Measurements from ENCODE around the gene NRM.

DNA sequence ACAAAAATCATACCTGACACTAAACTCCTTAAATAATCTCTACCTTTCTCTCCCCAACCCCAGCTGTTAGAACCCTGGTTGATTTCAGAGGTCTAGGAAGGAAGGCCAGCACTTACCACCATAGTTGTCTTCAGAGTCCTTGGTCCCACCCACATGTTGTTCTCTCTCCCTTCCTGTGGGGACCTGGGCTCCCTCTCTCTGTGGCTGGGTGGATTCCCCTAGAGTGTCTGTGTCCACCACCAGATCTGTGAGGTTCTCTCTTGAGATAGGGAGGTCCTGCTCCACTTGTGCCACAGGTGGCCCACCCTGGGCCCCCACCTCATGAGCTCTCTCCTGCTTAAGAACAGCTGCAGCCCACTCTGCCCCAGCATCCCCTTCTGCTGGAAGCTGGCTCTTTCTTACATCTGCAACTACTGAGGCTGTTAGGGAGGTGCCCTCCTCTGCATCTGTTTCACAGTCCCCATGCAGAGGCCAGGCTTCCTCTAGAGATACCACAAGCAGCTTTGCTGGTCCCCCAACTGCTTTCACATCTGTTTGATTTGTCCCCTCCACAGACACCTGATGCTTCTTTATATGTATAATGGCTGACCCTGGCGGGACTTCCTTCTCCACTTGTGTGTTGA lies 21.1 kb upstream of the NRM start:
- TF ChIP-seq TAF1 (CRISPR knock-in tag; IDR thresholded peaks at IDR 0.05) (no peak), NONO (IDR thresholded peaks at IDR 0.05) (no peak), NONO (CRISPR knock-in tag; conservative IDR thresholded peaks at IDR 0.05) (no peak), GLMP (CRISPR knock-in tag; IDR thresholded peaks at IDR 0.05; ENCODE audit: borderline replicate concordance) (no peak), ZFP91 (CRISPR knock-in tag; IDR thresholded peaks at IDR 0.05; ENCODE audit: borderline replicate concordance) (no peak), EP300 (IDR thresholded peaks at IDR 0.05; ENCODE audit: low read depth in 2 of 2, low read length in 2 of 2) (no peak), EP300 (CRISPR knock-in tag; IDR thresholded peaks at IDR 0.05; ENCODE audit: borderline replicate concordance) (no peak), ZBTB7A (CRISPR knock-in tag; IDR thresholded peaks at IDR 0.05) (no peak), MIXL1 (CRISPR knock-in tag; IDR thresholded peaks at IDR 0.05) (no peak), JUN (CRISPR knock-in tag; IDR thresholded peaks at IDR 0.05) (no peak), SUZ12 (IDR thresholded peaks at IDR 0.05; ENCODE audit: low read depth, low read length) (no peak), RERE (CRISPR knock-in tag; IDR thresholded peaks at IDR 0.05; ENCODE audit: low read depth) (no peak), ZBTB40 (IDR thresholded peaks at IDR 0.05) (no peak), ZBTB40 (CRISPR knock-in tag; IDR thresholded peaks at IDR 0.05) (no peak), MYC (CRISPR knock-in tag; IDR thresholded peaks at IDR 0.05; ENCODE audit: borderline replicate concordance) (no peak), ZNF207 (IDR thresholded peaks at IDR 0.05; ENCODE audit: borderline replicate concordance) (no peak), CREB1 (IDR thresholded peaks at IDR 0.05) (no peak), CREB1 (CRISPR knock-in tag; IDR thresholded peaks at IDR 0.05) (no peak)

Data from HepG2 (cell line).